ENCODE measurements around the gene CHCHD4.

CHCHD4 gene

GRCh38 chr3:14150491-14151230 lies 26.0 kb upstream of the CHCHD4 start:
- DNase-seq (ENCODE audit: extremely low spot score, insufficient read length, low read depth) (no peak), FAIRE-seq (no peak)

GRCh38 chr3:14150078-14150477 lies 25.4 kb upstream of the CHCHD4 start:
- FAIRE-seq = no peak
- DNase-seq (ENCODE audit: extremely low spot score, insufficient read length, low read depth) = no peak

- DNase-seq (ENCODE audit: extremely low spot score, insufficient read length, low read depth) (no peak), FAIRE-seq (no peak)
These were observed 23.6 kb upstream of the CHCHD4 start for GRCh38 chr3:14148041-14148985.

- FAIRE-seq (no peak), DNase-seq (ENCODE audit: extremely low spot score, insufficient read length, low read depth) (no peak)
These were observed 22.9 kb upstream of the CHCHD4 start for GRCh38 chr3:14147617-14148016.

- DNase-seq (ENCODE audit: extremely low spot score, insufficient read length, low read depth) (no peak), FAIRE-seq (no peak)
These were observed 22.4 kb upstream of the CHCHD4 start for GRCh38 chr3:14147066-14147435.

- DNase-seq (ENCODE audit: extremely low spot score, insufficient read length, low read depth) (no peak), FAIRE-seq (no peak)
These were observed 21.9 kb upstream of the CHCHD4 start for GRCh38 chr3:14146381-14147065.

- no peak for FAIRE-seq
- DNase-seq (ENCODE audit: extremely low spot score, insufficient read length, low read depth) = no peak
These were observed 21.2 kb upstream of the CHCHD4 start for GRCh38 chr3:14145670-14146380.

- DNase-seq (ENCODE audit: extremely low spot score, insufficient read length, low read depth) (no peak), FAIRE-seq (no peak)
These were observed 20.6 kb upstream of the CHCHD4 start for GRCh38 chr3:14145236-14145635.

GRCh38 chr3:14144423-14145075 lies 19.9 kb upstream of the CHCHD4 start:
- peak; percentile 78 for FAIRE-seq

GRCh38 chr3:14143271-14144225 lies 18.9 kb upstream of the CHCHD4 start:
- DNase-seq (ENCODE audit: extremely low spot score, insufficient read length, low read depth) = no peak
- FAIRE-seq = no peak

More at GRCh38 chr3:14144423-14145075, 19.9 kb upstream of the CHCHD4 start:
- peak; percentile 73 for DNase-seq (ENCODE audit: extremely low spot score, insufficient read length, low read depth)

- FAIRE-seq (no peak), DNase-seq (ENCODE audit: extremely low spot score, insufficient read length, low read depth) (no peak)
These were observed 18.0 kb upstream of the CHCHD4 start for GRCh38 chr3:14142567-14143270.

GRCh38 chr3:14141602-14142341 lies 17.1 kb upstream of the CHCHD4 start:
- FAIRE-seq (no peak), DNase-seq (ENCODE audit: extremely low spot score, insufficient read length, low read depth) (no peak)

GRCh38 chr3:14141144-14141543 lies 16.5 kb upstream of the CHCHD4 start:
- FAIRE-seq = no peak
- DNase-seq (ENCODE audit: extremely low spot score, insufficient read length, low read depth) = no peak

GRCh38 chr3:14140668-14141067 lies 16.0 kb upstream of the CHCHD4 start:
- DNase-seq (ENCODE audit: extremely low spot score, insufficient read length, low read depth) (no peak), FAIRE-seq (no peak)

- DNase-seq (ENCODE audit: extremely low spot score, insufficient read length, low read depth) (no peak), FAIRE-seq (no peak)
These were observed 15.1 kb upstream of the CHCHD4 start for GRCh38 chr3:14139771-14140170.

GRCh38 chr3:14138878-14139655 lies 14.4 kb upstream of the CHCHD4 start:
- DNase-seq (ENCODE audit: extremely low spot score, insufficient read length, low read depth) (no peak), FAIRE-seq (no peak)
